IMR-90 (cell line): ENCODE data around the gene TMEM239. TPM values are rescaled to one million over a fixed set of nuclear protein-coding genes. Genes with fewer than 3 reads are reported as not detected.

ENCODE experiments used
- ATAC-seq: fragments of 200-7000 bp; cut with Tn5 transposase; 2 replicates; pipeline ENCODE4 v1.9.1; 2020; ENCODE audit warnings: low read depth, mild to moderate bottlenecking, moderate library complexity
- BruUV-seq: library from RNA; stranded (reverse); fragments of 400-500 nt; replicated peaks from 2 replicates; lab custom pipeline; 2021; lab: Mats Ljungman, UMichigan
- CTCF ChIA-PET: fragments of 300-600 bp; formaldehyde crosslinking; extraction: SDS; loops from one replicate; lab custom pipeline; 2021; ENCODE audit warnings: antibody characterized with exemption; lab: Yijun Ruan, JAX
- POLR2A ChIA-PET: fragments of 300-600 bp; sonication (Branson Sonifier 250); formaldehyde crosslinking; loops from one replicate; lab custom pipeline; 2022; ENCODE audit warnings: antibody characterized with exemption; ENCODE audit not compliant: unreplicated experiment; lab: Charles Lee
- DNase-seq: peaks from one replicate; pipeline ENCODE4 v3.0.0; 2013
- H2AFZ ChIP-seq: replicated peaks from 2 replicates; pipeline ENCODE3; 2013; ENCODE audit warnings: low read length, mild to moderate bottlenecking; ENCODE audit not compliant: poor library complexity
- H2AK5ac ChIP-seq: 2 replicates; pipeline ENCODE4 v1.6.1; 2013; ENCODE audit warnings: low read depth, low read length, inconsistent platforms
- H2AK9ac ChIP-seq: replicated peaks from 2 replicates; pipeline ENCODE3; 2013; ENCODE audit warnings: mild to moderate bottlenecking, low read depth, low read length, moderate library complexity; ENCODE audit not compliant: poor library complexity
- H2BK120ac ChIP-seq: 2 replicates; pipeline ENCODE4 v1.6.1; 2013; ENCODE audit warnings: low read depth, low read length, inconsistent platforms
- H2BK15ac ChIP-seq: 3 replicates; pipeline ENCODE4 v1.6.1; 2013; ENCODE audit warnings: low read depth, low read length, inconsistent platforms
- H2BK20ac ChIP-seq: 2 replicates; pipeline ENCODE4 v1.6.1; 2013; ENCODE audit warnings: low read depth, mild to moderate bottlenecking, inconsistent platforms, low read length, moderate library complexity
- H2BK5ac ChIP-seq: 2 replicates; pipeline ENCODE4 v1.6.1; 2013; ENCODE audit warnings: mild to moderate bottlenecking, low read depth, low read length, inconsistent platforms; ENCODE audit not compliant: poor library complexity, severe bottlenecking
- H3K14ac ChIP-seq: replicated peaks from 2 replicates; pipeline ENCODE4 v1.6.1; 2013; ENCODE audit warnings: low read depth, low read length, inconsistent platforms
- H3K18ac ChIP-seq: 2 replicates; pipeline ENCODE4 v1.6.1; 2013; ENCODE audit warnings: low read depth, low read length, control low read depth
- H3K23ac ChIP-seq: 2 replicates; pipeline ENCODE4 v1.6.1; 2013; ENCODE audit warnings: low read depth, low read length, inconsistent platforms
- H3K27ac ChIP-seq: 2 replicates; pipeline ENCODE4 v1.5.1; 2013; ENCODE audit warnings: mild to moderate bottlenecking, control low read depth, low read length; ENCODE audit not compliant: insufficient read depth
- H3K27me3 ChIP-seq: 2 replicates; pipeline ENCODE4 v1.6.1; 2013; ENCODE audit warnings: low read length; ENCODE audit not compliant: control insufficient read depth, insufficient read depth
- H3K36me3 ChIP-seq: 2 replicates; pipeline ENCODE4 v1.6.1; 2013; ENCODE audit warnings: low read length, mixed read lengths; ENCODE audit not compliant: control insufficient read depth, insufficient read depth
- H3K4ac ChIP-seq: 2 replicates; pipeline ENCODE4 v1.6.1; 2013; ENCODE audit warnings: low read depth, low read length, inconsistent platforms
- H3K4me1 ChIP-seq: 2 replicates; pipeline ENCODE4 v1.6.1; 2013; ENCODE audit warnings: low read length, mixed read lengths; ENCODE audit not compliant: control insufficient read depth, insufficient read depth
- H3K4me2 ChIP-seq: 2 replicates; pipeline ENCODE4 v1.6.1; 2013; ENCODE audit warnings: low read depth, mild to moderate bottlenecking, control low read depth, low read length, moderate library complexity
- H3K4me3 ChIP-seq: 2 replicates; pipeline ENCODE4 v1.5.1; 2013; ENCODE audit warnings: low read depth, mild to moderate bottlenecking, control low read depth, low read length, moderate library complexity; ENCODE audit not compliant: insufficient read depth
- H3K56ac ChIP-seq: 2 replicates; pipeline ENCODE4 v1.6.1; 2013; ENCODE audit warnings: low read length, inconsistent platforms; ENCODE audit not compliant: insufficient read depth; ENCODE audit errors: extremely low read depth
- H3K79me1 ChIP-seq, 2 experiments: 2 replicates each; pipeline ENCODE4 v1.6.1; 2013; ENCODE audit warnings: low read length in 2 of 2, inconsistent platforms in 1 of 2, low read depth in 1 of 2
- H3K9ac ChIP-seq: 2 replicates; pipeline ENCODE4 v1.6.1; 2013; ENCODE audit warnings: low read depth, low read length, control low read depth
- H3K9me1 ChIP-seq: 2 replicates; pipeline ENCODE4 v1.6.1; 2013; ENCODE audit warnings: low read length, inconsistent platforms; ENCODE audit not compliant: insufficient read depth
- H3K9me3 ChIP-seq: 2 replicates; pipeline ENCODE4 v1.6.1; 2013; ENCODE audit warnings: low read length; ENCODE audit not compliant: control insufficient read depth, insufficient read depth
- H4K20me1 ChIP-seq: 2 replicates; pipeline ENCODE4 v1.6.1; 2013; ENCODE audit warnings: low read length, inconsistent platforms; ENCODE audit not compliant: insufficient read depth
- H4K5ac ChIP-seq: 2 replicates; pipeline ENCODE4 v1.6.1; 2013; ENCODE audit warnings: mild to moderate bottlenecking, low read depth, low read length, control low read depth
- H4K8ac ChIP-seq, 2 experiments: 2 replicates each; pipeline ENCODE4 v1.6.1; 2013; ENCODE audit warnings: low read depth in 2 of 2, low read length in 2 of 2, control low read depth in 1 of 2, inconsistent platforms in 1 of 2
- H4K91ac ChIP-seq: 2 replicates; pipeline ENCODE4 v1.6.1; 2013; ENCODE audit warnings: low read depth, low read length, inconsistent platforms; ENCODE audit not compliant: insufficient read depth
- BHLHE40 ChIP-seq: fragments of 150-350 bp; IDR thresholded peaks from 2 replicates; pipeline ENCODE4 v1.6.1; 2016; ENCODE audit warnings: mild to moderate bottlenecking, low read depth, low read length
- CEBPB ChIP-seq: IDR thresholded peaks from 2 replicates; pipeline ENCODE4 v1.6.1; 2012; ENCODE audit warnings: low read depth, low read length, improper control_type of control experiment
- FOS ChIP-seq: fragments of 150-350 bp; IDR thresholded peaks from 2 replicates; pipeline ENCODE4 v1.6.1; 2016; ENCODE audit warnings: low read depth, low read length
- MAFK ChIP-seq: IDR thresholded peaks from 2 replicates; pipeline ENCODE4 v1.6.1; 2012; ENCODE audit warnings: low read depth, low read length, improper control_type of control experiment
- MAZ ChIP-seq: IDR thresholded peaks from 2 replicates; pipeline ENCODE4 v1.6.1; 2012; ENCODE audit warnings: low read depth, mild to moderate bottlenecking, low read length, improper control_type of control experiment, moderate library complexity, borderline replicate concordance
- MXI1 ChIP-seq: IDR thresholded peaks from 2 replicates; pipeline ENCODE4 v1.6.1; 2012; ENCODE audit warnings: low read depth, mild to moderate bottlenecking, low read length, moderate library complexity, borderline replicate concordance
- RCOR1 ChIP-seq: IDR thresholded peaks from 2 replicates; pipeline ENCODE4 v1.6.1; 2012; ENCODE audit warnings: mild to moderate bottlenecking, low read length, improper control_type of control experiment; ENCODE audit not compliant: insufficient replicate concordance
- RFX5 ChIP-seq: IDR thresholded peaks from 2 replicates; pipeline ENCODE4 v1.8.0; 2012; ENCODE audit warnings: low read depth, mild to moderate bottlenecking, low read length, moderate library complexity
- SMC3 ChIP-seq: fragments of 150-350 bp; IDR thresholded peaks from 2 replicates; pipeline ENCODE4 v1.6.1; 2016; ENCODE audit warnings: low read depth, mild to moderate bottlenecking, antibody characterized with exemption, low read length, moderate library complexity
- WGBS, 2 experiments: methylation state at CpG; one replicate each; pipeline versions ENCODE4 v1.1.5 to v1.1.7; 2013; ENCODE audit warnings: missing lambda C conversion rate in 2 of 2; ENCODE audit not compliant: insufficient read length in 1 of 2; ENCODE audit errors: extremely low coverage in 2 of 2; 5-methylcytosine and 5-hydroxymethylcytosine counted together
- dilution Hi-C: fragments of 300-500 bp; cut with HindIII; formaldehyde crosslinking; loops from one replicate; pipeline ENCODE4 v1.14.3; 2018; ENCODE audit warnings: low sequenced_read_pairs; ENCODE audit not compliant: unreplicated experiment
- in situ Hi-C: fragments of 300-500 bp; cut with MboI; formaldehyde crosslinking; loops from 3 replicates; pipeline ENCODE4 v1.14.3; 2019; ENCODE audit warnings: low sequenced_read_pairs, inconsistent platforms, mixed read lengths
- intact Hi-C: fragments of 100-400 bp; cut with micrococcal nuclease; formaldehyde crosslinking; loops from 2 replicates; pipeline ENCODE4 v1.10.0; 2022
- polyA plus RNA-seq, 3 experiments: library from polyadenylated mRNA; depleted of rRNA; stranded (reverse); fragments of >200 nt; gene quantifications; 2 replicates each; pipeline ENCODE4 v1.2.3, GENCODE V29; 2012; ENCODE audit warnings: low replicate concordance in 1 of 3
- total RNA-seq: library from RNA; depleted of rRNA; stranded (reverse); fragments of >200 nt; gene quantifications from 2 replicates; pipeline ENCODE4 v1.2.3, GENCODE V29; 2012
- TF ChIP-seq, protein P1 (sequence below): conservative IDR thresholded peaks from 2 replicates; pipeline ENCODE4 v1.5.1; 2012; ENCODE audit warnings: mild to moderate bottlenecking, low read depth, low read length, improper control_type of control experiment
- TF ChIP-seq, protein P2 (sequence below): fragments of 150-350 bp; IDR thresholded peaks from 2 replicates; pipeline ENCODE4 v1.6.1; 2016; ENCODE audit warnings: low read depth, mild to moderate bottlenecking, low read length, moderate library complexity, borderline replicate concordance

Gene TMEM239
- total and polyA plus RNA-seq, 2 of the 4 experiments (the other 2 are of a cell fraction), result 0.32 TPM; not detected in 1

DNA sequence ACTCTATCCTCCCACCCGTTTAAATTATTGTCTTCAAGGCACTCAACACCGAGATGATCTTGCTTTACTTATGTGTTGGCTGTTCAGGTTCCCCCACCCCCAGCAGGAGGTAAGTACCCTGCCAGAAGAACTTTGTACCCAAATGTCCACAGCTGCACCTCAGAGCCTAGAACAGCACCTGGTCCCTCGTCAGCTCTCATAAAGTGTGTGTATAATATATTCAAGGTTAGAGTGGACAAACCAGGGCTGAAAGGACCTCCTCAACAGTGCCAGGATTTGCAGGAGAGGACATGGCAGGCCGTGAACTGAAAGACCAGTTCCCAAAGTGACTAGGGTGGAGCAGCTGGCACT is 9.8 kb upstream of the TMEM239 start (continued):
- TF ChIP-seq, protein P1, sequence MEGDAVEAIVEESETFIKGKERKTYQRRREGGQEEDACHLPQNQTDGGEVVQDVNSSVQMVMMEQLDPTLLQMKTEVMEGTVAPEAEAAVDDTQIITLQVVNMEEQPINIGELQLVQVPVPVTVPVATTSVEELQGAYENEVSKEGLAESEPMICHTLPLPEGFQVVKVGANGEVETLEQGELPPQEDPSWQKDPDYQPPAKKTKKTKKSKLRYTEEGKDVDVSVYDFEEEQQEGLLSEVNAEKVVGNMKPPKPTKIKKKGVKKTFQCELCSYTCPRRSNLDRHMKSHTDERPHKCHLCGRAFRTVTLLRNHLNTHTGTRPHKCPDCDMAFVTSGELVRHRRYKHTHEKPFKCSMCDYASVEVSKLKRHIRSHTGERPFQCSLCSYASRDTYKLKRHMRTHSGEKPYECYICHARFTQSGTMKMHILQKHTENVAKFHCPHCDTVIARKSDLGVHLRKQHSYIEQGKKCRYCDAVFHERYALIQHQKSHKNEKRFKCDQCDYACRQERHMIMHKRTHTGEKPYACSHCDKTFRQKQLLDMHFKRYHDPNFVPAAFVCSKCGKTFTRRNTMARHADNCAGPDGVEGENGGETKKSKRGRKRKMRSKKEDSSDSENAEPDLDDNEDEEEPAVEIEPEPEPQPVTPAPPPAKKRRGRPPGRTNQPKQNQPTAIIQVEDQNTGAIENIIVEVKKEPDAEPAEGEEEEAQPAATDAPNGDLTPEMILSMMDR, result no peak
- no peak for TF ChIP-seq MAFK

DNA sequence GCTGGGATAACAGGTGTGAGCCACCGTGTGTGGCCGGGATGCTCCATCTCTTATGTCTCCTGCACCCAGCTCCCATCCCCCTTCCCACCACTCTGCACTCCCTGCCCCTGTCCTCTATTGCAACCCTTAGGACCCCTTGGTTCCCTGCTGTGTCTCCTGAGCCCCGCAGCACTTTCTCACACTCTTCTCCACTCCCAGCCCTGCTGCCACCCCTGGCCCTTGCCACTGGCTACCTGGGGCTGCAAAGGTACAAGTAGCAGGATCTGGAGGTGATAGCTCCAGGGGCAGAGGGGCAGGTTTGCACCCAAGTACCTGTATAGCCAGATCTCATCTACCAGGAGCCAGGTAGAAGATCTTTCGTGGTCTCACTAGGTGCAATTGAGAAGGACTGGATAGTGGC is 9.1 kb upstream of the TMEM239 start:
- Histone ChIP-seq H4K91ac (no peak overlapping the region), H3K27ac (no peak overlapping the region), H3K4me2 (no peak overlapping the region), H2AFZ (no peak overlapping the region), H2AK9ac (no peak overlapping the region), H4K8ac (no peak overlapping the region), H3K27me3 (peaks cover 50% of the 10 kb centered on the region), H3K9me3 (peaks cover 4% of the 10 kb centered on the region; the same call in 1 of the 2 replicates), H4K5ac (no peak overlapping the region), H3K14ac (no peak overlapping the region), H2BK5ac (no peak overlapping the region), H2AK5ac (no peak overlapping the region), H3K23ac (no peak overlapping the region), H4K20me1 (no peaks in the 10 kb centered on the region), H2BK15ac (no peak overlapping the region), H3K4me3 (no peak overlapping the region), H3K36me3 (no peaks in the 10 kb centered on the region), H3K18ac (no peak overlapping the region), H2BK20ac (no peak overlapping the region), H3K9ac (no peak overlapping the region), H3K4me1 (0 out of 2 replicates have a peak, but pooled peaks cover 3% of the 10 kb centered on the region), H3K56ac (no peak overlapping the region), H3K9me1 (peaks cover 3% of the 10 kb centered on the region; the same call in 1 of the 2 replicates), H3K4ac (no peak overlapping the region), H2BK120ac (no peak overlapping the region), H3K79me1 (no peaks in the 10 kb centered on the region)
- ChIA-PET CTCF (no interaction called here), POLR2A (no interaction called here)
- WGBS, 2 experiments, result 75% methylated on average over 2 of the region's 4 CpGs; no CpG with 5 or more reads in 1 of the 2 experiments
- ATAC-seq, result no peak
- no TSS peak for BruUV-seq
- DNase-seq, result no peak
- intact Hi-C loops (no loop called here), in situ Hi-C loops (loop anchor here (25.0 kb wide), 1 partner anchor 695 kb away; the partner anchor contains the start of gene STK35), dilution Hi-C loops (no loop called here)
- TF ChIP-seq, protein P2, sequence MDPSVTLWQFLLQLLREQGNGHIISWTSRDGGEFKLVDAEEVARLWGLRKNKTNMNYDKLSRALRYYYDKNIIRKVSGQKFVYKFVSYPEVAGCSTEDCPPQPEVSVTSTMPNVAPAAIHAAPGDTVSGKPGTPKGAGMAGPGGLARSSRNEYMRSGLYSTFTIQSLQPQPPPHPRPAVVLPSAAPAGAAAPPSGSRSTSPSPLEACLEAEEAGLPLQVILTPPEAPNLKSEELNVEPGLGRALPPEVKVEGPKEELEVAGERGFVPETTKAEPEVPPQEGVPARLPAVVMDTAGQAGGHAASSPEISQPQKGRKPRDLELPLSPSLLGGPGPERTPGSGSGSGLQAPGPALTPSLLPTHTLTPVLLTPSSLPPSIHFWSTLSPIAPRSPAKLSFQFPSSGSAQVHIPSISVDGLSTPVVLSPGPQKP, result no peak
- TF ChIP-seq MXI1, result no peak
- TF ChIP-seq CEBPB, result no peak
- no peak for TF ChIP-seq RFX5
- TF ChIP-seq, protein P1, result no peak
- no peak for TF ChIP-seq MAZ
- TF ChIP-seq RCOR1, result no peak
- TF ChIP-seq BHLHE40, result no peak
- TF ChIP-seq SMC3, result no peak
- no peak for TF ChIP-seq FOS
